Prostate gland (tissue), 2 donors: ENCODE measurements around the gene IMMP2L. TPM values are rescaled to one million over a fixed set of nuclear protein-coding genes. Genes with fewer than 3 reads are reported as not detected.

Experiments
- DNase-seq: peaks from one replicate; pipeline ENCODE4 v3.0.0-alpha.2; 2019; ENCODE audit warnings: low spot score
- H3K27ac ChIP-seq, 2 donors: fragments of 200-600 bp; sonication (generic); 2 replicates each; pipeline ENCODE4 v1.5.1; 2017 to 2019
- H3K27me3 ChIP-seq: fragments of 200-600 bp; sonication (generic); replicated peaks from 2 replicates; pipeline ENCODE4 v1.5.1; 2019; ENCODE audit not compliant: insufficient read depth
- H3K36me3 ChIP-seq, 2 donors: fragments of 200-600 bp; sonication (generic); 1 replicate in 1 of 2; 2 replicates in 1 of 2; pipeline versions ENCODE4 v1.5.1 to v1.8.1; 2017 to 2019
- H3K4me1 ChIP-seq: fragments of 200-600 bp; sonication (generic); replicated peaks from 2 replicates; pipeline ENCODE4 v1.5.1; 2019
- H3K4me3 ChIP-seq, 2 donors: fragments of 200-600 bp; sonication (generic); 2 replicates each; pipeline ENCODE4 v1.5.1; 2017 to 2019
- H3K9me3 ChIP-seq: fragments of 200-600 bp; sonication (generic); 2 replicates; pipeline ENCODE4 v1.5.1; 2017
- CTCF ChIP-seq, 4 experiments: fragments of 200-600 bp in 2 of 4; fragments of 450-650 bp in 2 of 4; sonication (generic) in 2 of 4; IDR thresholded peaks; 1 replicate in 3 of 4; 2 replicates in 1 of 4; pipeline ENCODE4 v1.5.1; 2016 to 2019; ENCODE audit warnings: antibody characterized with exemption in 4 of 4, mild to moderate bottlenecking in 2 of 4, moderate library complexity in 2 of 4
- POLR2A ChIP-seq: fragments of 450-650 bp; IDR thresholded peaks from one replicate; pipeline ENCODE4 v1.6.1; 2016; ENCODE audit warnings: antibody characterized with exemption, mild to moderate bottlenecking
- POLR2AphosphoS5 ChIP-seq: sonication (generic); formaldehyde crosslinking; IDR thresholded peaks from one replicate; pipeline ENCODE4 v1.6.1; 2017; ENCODE audit warnings: antibody characterized with exemption
- WGBS: methylation state at CpG from one replicate; pipeline ENCODE4 v1.1.5; 2018; 5-methylcytosine and 5-hydroxymethylcytosine counted together
- intact Hi-C: fragments of 100-400 bp; cut with DNase I; formaldehyde crosslinking; loops from one replicate; pipeline ENCODE4 v1.14.2; 2022
- total RNA-seq, 2 donors: library from RNA; depleted of rRNA; stranded (reverse); fragments of >200 nt; gene quantifications; one replicate each; pipeline ENCODE4 v1.1.0, GENCODE V29; 2016

Gene IMMP2L
- total RNA-seq, 2 donors from 2014 or later, result 16.9 to 20.4 TPM

- Histone ChIP-seq H3K9me3 (no peaks in the 10 kb centered on the region), H3K4me3 (no peak overlapping the region), H3K36me3 (no peaks in the 10 kb centered on the region), H3K4me1 (peaks cover 13% of the 10 kb centered on the region), H3K27me3 (no peaks in the 10 kb centered on the region), H3K27ac (no peak overlapping the region)
- TF ChIP-seq CTCF (IDR thresholded peaks at IDR 0.05), result no peak
- peak; percentile 41 for TF ChIP-seq POLR2AphosphoS5
- intact Hi-C loops, result no loop called here
- 14% methylated on average over 2 of the region's 2 CpGs for WGBS
- no peak for DNase-seq
Observed at GRCh38 chr7:111527545-111527944, 34.7 kb downstream of the IMMP2L start.

GRCh38 chr7:111525100-111525499 is 37.2 kb downstream of the IMMP2L start:
- no peaks in the 10 kb centered on the region for H3K36me3 ChIP-seq
- no peak overlapping the region for H3K27ac ChIP-seq
- H3K9me3 ChIP-seq, result no peaks in the 10 kb centered on the region
- DNase-seq, result no peak
- 92% methylated on average over 1 of the region's 1 CpG for WGBS
- no peak overlapping the region for H3K4me3 ChIP-seq
- intact Hi-C loops, result no loop called here
- peaks cover 13% of the 10 kb centered on the region for H3K4me1 ChIP-seq
- H3K27me3 ChIP-seq, result no peaks in the 10 kb centered on the region
- TF ChIP-seq POLR2A, result no peak
- TF ChIP-seq CTCF (IDR thresholded peaks at IDR 0.05), result no peak
- TF ChIP-seq POLR2AphosphoS5, result no peak

- Histone ChIP-seq H3K36me3 (no peaks in the 10 kb centered on the region), H3K9me3 (no peaks in the 10 kb centered on the region), H3K4me3 (no peak overlapping the region), H3K27ac (no peak overlapping the region), H3K27me3 (no peaks in the 10 kb centered on the region), H3K4me1 (no peaks in the 10 kb centered on the region)
- intact Hi-C loops, result no loop called here
- no peak for TF ChIP-seq POLR2A
- no peak for TF ChIP-seq CTCF (IDR thresholded peaks at IDR 0.05)
- TF ChIP-seq POLR2AphosphoS5, result no peak
- DNase-seq, result no peak
Observed at GRCh38 chr7:111521660-111522059, 40.6 kb downstream of the IMMP2L start.

- intact Hi-C loops, result no loop called here
- WGBS, result 85% methylated on average over 2 of the region's 2 CpGs
Observed at GRCh38 chr7:111518264-111518663, 44.0 kb downstream of the IMMP2L start.

GRCh38 chr7:111517549-111517951 is 44.7 kb downstream of the IMMP2L start:
- Histone ChIP-seq H3K4me1 (no peaks in the 10 kb centered on the region), H3K27ac (no peak overlapping the region), H3K9me3 (no peaks in the 10 kb centered on the region), H3K27me3 (no peaks in the 10 kb centered on the region), H3K36me3 (no peaks in the 10 kb centered on the region), H3K4me3 (no peak overlapping the region)
- no peak for TF ChIP-seq POLR2A
- no peak for TF ChIP-seq POLR2AphosphoS5
- TF ChIP-seq CTCF (IDR thresholded peaks at IDR 0.05), result no peak
- intact Hi-C loops, result no loop called here
- 69% methylated on average over 4 of the region's 4 CpGs for WGBS
- DNase-seq, result no peak

More at GRCh38 chr7:111518264-111518663, 44.0 kb downstream of the IMMP2L start:
- no peaks in the 10 kb centered on the region for H3K9me3 ChIP-seq
- no peak for DNase-seq
- no peak overlapping the region for H3K27ac ChIP-seq
- no peaks in the 10 kb centered on the region for H3K36me3 ChIP-seq
- TF ChIP-seq POLR2AphosphoS5, result no peak
- TF ChIP-seq POLR2A, result no peak
- H3K4me1 ChIP-seq, result no peaks in the 10 kb centered on the region
- no peak overlapping the region for H3K4me3 ChIP-seq
- no peaks in the 10 kb centered on the region for H3K27me3 ChIP-seq
